C4-2B (cell line): ENCODE data around the gene COL9A1.

Experiments used
- CTCF ChIP-seq: fragments of 450-650 bp; conservative IDR thresholded peaks from 2 replicates; pipeline ENCODE4 v1.5.1; 2017; ENCODE audit warnings: mild to moderate bottlenecking
- ZFX ChIP-seq: fragments of 450-650 bp; IDR thresholded peaks from 2 replicates; pipeline ENCODE4 v1.6.1; 2017

- no peak for TF ChIP-seq CTCF
- no peak for TF ChIP-seq ZFX
These were observed 68.2 kb downstream of the COL9A1 start for GRCh38 chr6:70234561-70235236.
